GM19463 (cell line): ENCODE results near the gene UBL5.
A peak's percentile ranks its signal among the peaks of the same experiment; 100 is the strongest.
"Not testable (repeated sequence)": the region's sequence is repeated elsewhere in the genome, so short reads cannot be mapped to it uniquely, and the experiment has no call there.

Experiments used
- ATAC-seq: cut with Tn5 transposase; IDR thresholded peaks from one replicate; pipeline ENCODE4 v1.9.1; 2021; ENCODE audit warnings: mild to moderate bottlenecking, moderate library complexity; ENCODE audit not compliant: unreplicated experiment

Gene UBL5

GRCh38 chr19:9827289-9828238 lies at the start of gene UBL5:
Gene UBL5, plus strand, starts transcription at chr19:9827918. Its CDS starts 420 bp downstream, at chr19:9828338.
- ATAC-seq: peak; percentile 94

GRCh38 chr19:9782338-9782737 lies 45.4 kb upstream of the UBL5 start:
- ATAC-seq: no peak

GRCh38 chr19:9784163-9784496 lies 43.6 kb upstream of the UBL5 start:
- ATAC-seq: not testable (repeated sequence)

- peak; percentile 72 for ATAC-seq
Measured at GRCh38 chr19:9785367-9786331, 42.1 kb upstream of the UBL5 start.

GRCh38 chr19:9786342-9786741 lies 41.4 kb upstream of the UBL5 start:
- no peak for ATAC-seq

GRCh38 chr19:9786819-9787218 lies 40.9 kb upstream of the UBL5 start:
- ATAC-seq: no peak

- not testable (repeated sequence) for ATAC-seq
Measured at GRCh38 chr19:9788604-9789003, 39.1 kb upstream of the UBL5 start.

- no peak for ATAC-seq
Measured at GRCh38 chr19:9789066-9789465, 38.7 kb upstream of the UBL5 start.

GRCh38 chr19:9789579-9789978 lies 38.1 kb upstream of the UBL5 start:
- not testable (repeated sequence) for ATAC-seq

GRCh38 chr19:9791073-9791367 lies 36.7 kb upstream of the UBL5 start:
- not testable (repeated sequence) for ATAC-seq

GRCh38 chr19:9791552-9792205 lies 36.0 kb upstream of the UBL5 start:
- ATAC-seq: no peak

- ATAC-seq: no peak
Measured at GRCh38 chr19:9792206-9793070, 35.3 kb upstream of the UBL5 start.

- no peak for ATAC-seq
Measured at GRCh38 chr19:9793071-9793591, 34.6 kb upstream of the UBL5 start.

- ATAC-seq: peak; percentile 53
Measured at GRCh38 chr19:9796113-9796773, 31.5 kb upstream of the UBL5 start.

- ATAC-seq: no peak
Measured at GRCh38 chr19:9797871-9798270, 29.8 kb upstream of the UBL5 start.

- ATAC-seq: no peak
Measured at GRCh38 chr19:9799162-9799561, 28.6 kb upstream of the UBL5 start.

GRCh38 chr19:9801976-9802375 lies 25.7 kb upstream of the UBL5 start:
- ATAC-seq: no peak

GRCh38 chr19:9806803-9807202 lies 20.9 kb upstream of the UBL5 start:
- no peak for ATAC-seq
